ENCODE data around the gene UNCX. TPM values are rescaled to one million over a fixed set of nuclear protein-coding genes. Genes with fewer than 3 reads are reported as not detected.
A peak's percentile ranks its signal among the peaks of the same experiment; 100 is the strongest.
"Not testable (repeated sequence)": the region's sequence is repeated elsewhere in the genome, so short reads cannot be mapped to it uniquely, and the experiment has no call there.

Gene UNCX
- total and polyA plus RNA-seq, 11 donors = not detected

DNA sequence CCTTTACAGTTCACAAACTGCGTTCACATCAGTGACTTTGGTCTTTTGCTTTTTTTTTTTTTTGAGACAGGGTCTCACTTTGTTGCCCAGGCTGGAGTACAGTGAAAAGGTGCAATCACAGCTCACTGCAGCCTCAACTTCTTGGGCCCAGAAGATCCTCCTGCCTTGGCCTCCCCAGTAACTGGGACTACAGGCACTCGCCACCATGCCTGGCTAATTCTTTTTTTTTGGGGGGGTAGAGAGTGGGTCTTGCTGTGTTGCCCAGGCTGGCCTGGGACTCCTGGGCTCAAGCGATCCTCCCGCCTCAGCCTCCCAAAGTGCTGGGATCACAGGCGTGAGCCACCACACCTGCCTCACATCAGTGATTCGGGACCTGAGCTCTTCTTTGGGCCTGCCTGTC, 35.7 kb upstream of the UNCX start:
- H3K4me3 ChIP-seq = no peak overlapping the region
- H3K36me3 ChIP-seq = no peaks in the 10 kb centered on the region
- no peak overlapping the region for H3K27ac ChIP-seq
- no peak for ATAC-seq
- peaks cover 0 to 45% (median 10%) of the 10 kb centered on the region in 9 donors for H3K27me3 ChIP-seq
- H3K9me3 ChIP-seq = no peaks in the 10 kb centered on the region
- no peak for DNase-seq
- WGBS, 4 donors = 86 to 93% (median 90%) methylated on average over 6 of the region's 6 CpGs
- H3K4me1 ChIP-seq = peaks cover 0 to 7% (median 0%) of the 10 kb centered on the region in 12 donors
- TF ChIP-seq, protein P1, sequence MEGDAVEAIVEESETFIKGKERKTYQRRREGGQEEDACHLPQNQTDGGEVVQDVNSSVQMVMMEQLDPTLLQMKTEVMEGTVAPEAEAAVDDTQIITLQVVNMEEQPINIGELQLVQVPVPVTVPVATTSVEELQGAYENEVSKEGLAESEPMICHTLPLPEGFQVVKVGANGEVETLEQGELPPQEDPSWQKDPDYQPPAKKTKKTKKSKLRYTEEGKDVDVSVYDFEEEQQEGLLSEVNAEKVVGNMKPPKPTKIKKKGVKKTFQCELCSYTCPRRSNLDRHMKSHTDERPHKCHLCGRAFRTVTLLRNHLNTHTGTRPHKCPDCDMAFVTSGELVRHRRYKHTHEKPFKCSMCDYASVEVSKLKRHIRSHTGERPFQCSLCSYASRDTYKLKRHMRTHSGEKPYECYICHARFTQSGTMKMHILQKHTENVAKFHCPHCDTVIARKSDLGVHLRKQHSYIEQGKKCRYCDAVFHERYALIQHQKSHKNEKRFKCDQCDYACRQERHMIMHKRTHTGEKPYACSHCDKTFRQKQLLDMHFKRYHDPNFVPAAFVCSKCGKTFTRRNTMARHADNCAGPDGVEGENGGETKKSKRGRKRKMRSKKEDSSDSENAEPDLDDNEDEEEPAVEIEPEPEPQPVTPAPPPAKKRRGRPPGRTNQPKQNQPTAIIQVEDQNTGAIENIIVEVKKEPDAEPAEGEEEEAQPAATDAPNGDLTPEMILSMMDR (IDR thresholded peaks at IDR 0.05) = no peak
- TF ChIP-seq POLR2A (IDR thresholded peaks at IDR 0.05) = no peak
- intact Hi-C loops (cut with DNase I) = no loop called here

DNA sequence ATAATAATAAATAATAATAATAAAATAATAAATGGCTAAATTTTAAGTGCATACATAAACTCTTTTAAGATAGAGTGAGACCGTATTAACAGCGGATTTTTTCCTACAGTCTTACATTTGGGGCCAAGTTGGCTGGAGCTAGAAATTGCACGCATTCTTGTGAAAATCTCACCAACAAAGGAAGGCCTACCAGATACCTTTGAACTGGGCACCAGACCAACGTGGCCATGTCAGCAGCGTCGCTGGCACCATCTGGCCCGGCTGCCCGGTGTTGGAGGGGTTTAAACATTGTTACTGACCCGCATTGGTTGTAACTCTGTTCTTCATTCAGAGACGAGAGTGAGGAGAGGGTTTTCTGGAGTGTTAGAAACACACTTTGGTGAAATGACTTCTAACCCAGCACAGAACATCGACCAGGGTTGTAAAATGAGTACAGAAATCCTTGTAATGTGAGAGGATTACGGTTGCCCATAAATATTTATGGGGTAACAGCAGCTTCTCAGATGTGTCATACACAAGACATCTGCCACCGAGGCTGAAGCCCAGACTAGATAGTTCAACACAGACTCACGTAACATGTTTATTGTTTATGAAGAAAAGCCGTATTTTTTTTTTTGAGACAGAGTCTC, 34.6 kb upstream of the UNCX start:
- Histone ChIP-seq H3K9me3 (no peaks in the 10 kb centered on the region), H3K27me3 (peaks cover 0 to 42% (median 13%) of the 10 kb centered on the region in 9 donors), H3K4me3 (no peak overlapping the region), H3K27ac (no peak overlapping the region), H3K36me3 (no peaks in the 10 kb centered on the region), H3K4me1 (no peaks in the 10 kb centered on the region)
- TF ChIP-seq POLR2A (IDR thresholded peaks at IDR 0.05) = no peak
- TF ChIP-seq, protein P1 (IDR thresholded peaks at IDR 0.05) = no peak
- no peak for DNase-seq
- ATAC-seq = no peak
- intact Hi-C loops (cut with DNase I) = no loop called here
- 57 to 65% (median 58%) methylated on average over 15 of the region's 15 CpGs for WGBS, 4 donors

DNA sequence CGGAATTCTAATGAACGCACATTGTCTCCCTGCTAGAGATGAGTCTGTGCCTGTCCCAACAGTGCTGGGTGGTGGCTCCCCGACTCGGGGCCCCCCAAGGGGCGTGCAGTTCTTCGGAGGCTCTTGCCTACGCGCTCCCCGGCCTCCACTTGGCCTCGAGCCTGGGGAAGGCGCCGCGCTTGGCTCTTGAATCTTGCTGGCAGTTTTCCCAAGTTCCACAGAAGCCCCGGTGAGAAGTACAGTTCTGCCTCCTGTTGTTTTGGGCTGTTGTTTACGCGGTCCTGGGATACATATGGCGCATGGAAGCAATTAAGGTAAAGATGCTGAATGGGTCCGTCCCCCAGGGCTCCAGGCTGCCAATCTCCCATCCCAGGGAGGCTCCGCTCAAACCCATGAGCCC, 32.6 kb upstream of the UNCX start:
- H3K4me3 ChIP-seq = no peak overlapping the region
- no peaks in the 10 kb centered on the region for H3K4me1 ChIP-seq
- H3K9me3 ChIP-seq = no peaks in the 10 kb centered on the region
- peaks cover 0 to 40% (median 8%) of the 10 kb centered on the region in 9 donors for H3K27me3 ChIP-seq
- WGBS, 4 donors = 46 to 58% (median 52%) methylated on average over 10 to 19 of the region's 19 CpGs
- ATAC-seq = no peak
- DNase-seq = no peak
- TF ChIP-seq, protein P1 (IDR thresholded peaks at IDR 0.05) = no peak
- TF ChIP-seq POLR2A (IDR thresholded peaks at IDR 0.05) = no peak
- H3K36me3 ChIP-seq = no peaks in the 10 kb centered on the region
- intact Hi-C loops (cut with DNase I) = no loop called here
- H3K27ac ChIP-seq = no peak overlapping the region

DNA sequence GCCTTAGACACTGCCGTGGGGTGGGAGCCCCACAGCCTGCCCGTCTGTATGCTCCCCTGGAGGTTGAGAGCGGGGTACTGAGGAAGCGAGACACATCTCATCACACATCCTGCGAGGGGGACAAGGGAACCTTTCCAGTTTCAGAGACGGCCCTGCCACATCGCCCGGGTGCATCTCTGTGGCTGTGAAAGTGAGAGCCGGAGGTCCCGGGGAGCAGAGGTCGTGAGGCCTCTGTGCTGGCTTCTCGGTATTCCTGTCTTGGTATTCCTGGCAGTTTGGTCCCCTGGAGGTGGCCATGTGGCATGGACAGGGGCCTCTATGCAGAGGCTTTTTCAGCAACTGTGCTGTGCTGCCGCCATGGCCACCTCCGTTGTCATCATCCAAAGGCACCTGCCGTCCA, 30.8 kb upstream of the UNCX start:
- Histone ChIP-seq H3K27ac (no peak overlapping the region), H3K36me3 (no peaks in the 10 kb centered on the region), H3K27me3 (peaks cover 0 to 52% (median 10%) of the 10 kb centered on the region in 9 donors), H3K9me3 (no peaks in the 10 kb centered on the region), H3K4me1 (no peaks in the 10 kb centered on the region), H3K4me3 (no peak overlapping the region)
- no peak for TF ChIP-seq POLR2A (IDR thresholded peaks at IDR 0.05)
- TF ChIP-seq, protein P1 (IDR thresholded peaks at IDR 0.05) = no peak
- ATAC-seq (peak in 1 of 4 donors; percentile 24), DNase-seq (no peak)
- intact Hi-C loops (cut with DNase I) = no loop called here
- WGBS, 4 donors = 77 to 83% (median 81%) methylated on average over 9 to 15 of the region's 15 CpGs

DNA sequence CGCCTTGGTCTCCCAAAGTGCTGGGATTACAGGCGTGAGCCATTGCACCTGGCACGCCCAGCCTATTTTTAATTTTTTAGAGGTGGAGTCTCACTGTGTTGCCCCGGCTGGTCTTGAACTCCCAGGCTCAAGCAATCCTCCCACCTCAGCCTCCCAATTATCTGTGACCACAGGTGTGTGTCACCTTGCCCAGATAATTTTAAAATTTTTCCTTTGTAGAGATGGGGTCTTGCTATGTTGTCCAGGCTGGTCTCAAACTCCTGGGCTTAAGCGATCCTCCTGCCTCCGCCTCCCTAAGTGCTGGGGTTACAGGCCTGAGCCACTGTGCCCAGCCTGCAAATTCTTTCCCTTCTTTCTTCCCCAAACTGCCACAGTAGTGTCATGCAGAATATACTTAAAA, 29.8 kb upstream of the UNCX start:
- H3K36me3 ChIP-seq; H3K9me3 ChIP-seq; H3K27ac ChIP-seq; H3K4me1 ChIP-seq; intact Hi-C loops (cut with DNase I); H3K4me3 ChIP-seq; DNase-seq; ATAC-seq: not testable (repeated sequence)
- peaks cover 0 to 59% (median 10%) of the 10 kb centered on the region in 9 donors for H3K27me3 ChIP-seq
- WGBS, 4 donors = 89 to 96% (median 92%) methylated on average over 6 of the region's 6 CpGs

Data from heart left ventricle (tissue), 16 donors.